GM18870 (cell line): ENCODE data around the gene RAB3A.

Experiments
- ATAC-seq: cut with Tn5 transposase; IDR thresholded peaks from one replicate; pipeline ENCODE4 v1.9.1; 2021; ENCODE audit warnings: moderate library complexity; ENCODE audit not compliant: unreplicated experiment

RAB3A gene

GRCh38 chr19:18152817-18153555, 50.9 kb downstream of the RAB3A start, which contains the start of gene PIK3R2:
TSS of gene PIK3R2 (plus strand) at chr19:18153163. CDS start at chr19:18155880, 2,717 bp downstream.
- peak; percentile 70 for ATAC-seq

DNA sequence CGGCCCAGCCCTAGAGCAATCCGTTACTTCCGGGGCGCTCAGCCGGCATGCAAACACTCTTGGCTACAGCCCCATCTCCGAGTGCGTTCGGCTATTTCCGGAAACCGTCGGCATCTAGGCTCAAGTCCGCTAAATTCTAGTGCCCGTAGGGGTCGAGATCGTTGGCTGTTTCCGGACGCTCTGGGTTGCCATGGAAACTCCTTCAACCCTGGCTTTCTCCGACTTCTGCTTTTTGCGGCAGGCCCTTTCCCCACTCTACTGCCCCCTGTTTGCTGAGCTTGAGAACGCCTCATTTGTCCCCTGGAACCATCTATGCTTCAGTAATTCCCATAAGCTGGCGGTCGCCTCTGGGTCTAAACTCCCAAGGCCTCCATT, 51.4 kb downstream of the RAB3A start:
- peak; percentile 74 for ATAC-seq

DNA sequence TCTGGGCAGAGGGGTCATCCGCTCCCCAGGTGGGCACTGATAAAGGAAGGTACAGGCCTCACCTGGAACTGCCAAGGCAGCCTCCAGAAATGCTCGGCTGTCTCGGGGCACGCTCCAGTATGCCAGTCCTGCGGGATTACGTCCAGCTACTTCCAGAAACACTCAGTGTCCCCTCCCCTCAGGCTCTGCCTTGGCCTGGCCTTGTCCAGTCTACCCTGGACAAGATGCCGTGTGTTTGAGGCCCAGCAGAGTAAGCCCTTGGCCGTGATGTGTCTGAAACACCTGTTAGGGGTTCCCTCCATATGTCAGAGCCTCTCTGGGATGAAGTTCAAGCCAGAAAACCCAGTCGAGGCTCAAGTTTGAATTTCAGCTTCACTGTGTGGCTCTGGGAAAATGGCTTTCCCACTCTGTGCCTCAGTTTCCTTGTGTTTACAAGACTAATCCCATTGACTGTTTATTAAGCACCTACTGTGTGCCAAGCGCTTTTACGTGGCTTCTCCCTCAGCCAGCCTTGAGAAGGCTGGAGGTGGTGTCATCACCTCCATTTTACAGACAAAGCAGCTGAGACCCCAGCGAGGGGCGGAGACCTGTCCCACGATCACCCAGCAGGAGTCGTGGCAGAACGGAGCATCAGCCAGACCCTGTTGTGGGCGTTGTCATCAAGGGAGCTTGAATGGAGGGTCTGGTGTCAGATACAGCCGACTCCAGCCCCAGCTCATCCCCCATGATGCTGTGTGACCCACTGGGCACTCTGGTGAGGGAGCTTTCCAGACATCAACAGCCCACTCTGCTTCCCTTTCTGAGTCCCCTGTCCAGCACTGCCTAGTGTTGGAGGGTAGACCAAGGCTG, 52.8 kb downstream of the RAB3A start:
- no peak for ATAC-seq

DNA sequence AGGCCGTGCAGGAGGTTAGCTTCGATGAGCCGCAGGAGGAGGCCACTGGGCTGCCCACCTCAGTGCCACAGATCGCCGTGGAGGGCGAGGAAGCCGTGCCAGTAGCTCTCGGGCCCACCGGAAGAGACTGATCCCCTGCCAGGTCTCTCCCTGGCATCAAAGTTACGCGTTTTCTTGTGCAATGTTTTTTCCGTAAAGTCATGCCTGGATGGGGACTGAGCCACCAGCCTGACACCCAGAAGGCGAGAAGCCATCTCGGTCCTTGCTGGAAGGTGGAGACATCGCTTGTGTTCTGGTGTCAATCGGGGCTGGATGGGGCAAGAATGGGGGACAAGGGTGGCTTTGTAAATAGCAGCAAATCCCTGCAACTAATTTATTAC, 54.3 kb downstream of the RAB3A start:
- no peak for ATAC-seq

DNA sequence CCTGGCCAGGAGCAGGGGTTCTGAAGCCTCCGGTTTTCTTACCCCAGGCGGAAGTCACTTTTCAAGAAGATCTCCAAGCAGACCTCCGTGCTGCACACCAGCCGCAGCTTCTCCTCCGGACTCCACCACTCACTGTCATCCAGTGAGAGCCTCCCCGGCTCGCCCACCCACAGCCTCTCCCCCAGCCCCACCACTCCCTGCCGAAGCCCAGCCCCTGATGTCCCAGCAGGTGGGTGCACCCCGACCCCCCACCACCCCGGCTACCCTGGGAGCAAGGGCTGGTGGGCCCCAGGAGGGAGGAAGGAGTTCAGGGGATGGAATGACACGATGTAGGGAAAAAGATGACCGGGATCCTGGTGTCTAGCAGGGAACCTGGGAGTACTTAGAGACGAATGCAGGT, 56.4 kb downstream of the RAB3A start:
- no peak for ATAC-seq
